Rectal smooth muscle tissue (tissue), 1 donor: Measurements from ENCODE around the gene FNDC4.

Experiments
- H3K27ac ChIP-seq: one replicate; pipeline ENCODE4 v1.7.0; 2013; ENCODE audit warnings: low read depth, low read length, inconsistent platforms
- H3K27me3 ChIP-seq: one replicate; pipeline ENCODE4 v1.7.0; 2013; ENCODE audit warnings: low read length; ENCODE audit not compliant: control insufficient read depth, insufficient read depth
- H3K36me3 ChIP-seq: one replicate; pipeline ENCODE4 v1.7.0; 2013; ENCODE audit warnings: low read length; ENCODE audit not compliant: control insufficient read depth, insufficient read depth
- H3K4me1 ChIP-seq: one replicate; pipeline ENCODE4 v1.7.0; 2013; ENCODE audit warnings: low read length; ENCODE audit not compliant: control insufficient read depth, insufficient read depth
- H3K4me3 ChIP-seq: one replicate; pipeline ENCODE4 v1.7.0; 2013; ENCODE audit warnings: low read length
- H3K9ac ChIP-seq: one replicate; pipeline ENCODE4 v1.7.0; 2013; ENCODE audit warnings: low read length

Gene FNDC4

GRCh38 chr2:27489118-27489497, 5.9 kb downstream of the FNDC4 start:
- Histone ChIP-seq H3K4me1 (peaks cover 5% of the 10 kb centered on the region), H3K4me3 (peak overlapping the region; percentile 87), H3K36me3 (peaks cover 2% of the 10 kb centered on the region), H3K27ac (peak overlapping the region; percentile 51), H3K27me3 (no peaks in the 10 kb centered on the region), H3K9ac (peak overlapping the region; percentile 43)

GRCh38 chr2:27485496-27485895, 9.5 kb downstream of the FNDC4 start:
- Histone ChIP-seq H3K4me3 (no peak overlapping the region), H3K27ac (no peak overlapping the region), H3K36me3 (peaks cover 17% of the 10 kb centered on the region), H3K9ac (no peak overlapping the region), H3K27me3 (no peaks in the 10 kb centered on the region), H3K4me1 (peaks cover 5% of the 10 kb centered on the region)

GRCh38 chr2:27471961-27472360, 23.0 kb downstream of the FNDC4 start:
- Histone ChIP-seq H3K9ac (no peak overlapping the region), H3K36me3 (peaks cover 11% of the 10 kb centered on the region), H3K27me3 (no peaks in the 10 kb centered on the region), H3K27ac (no peak overlapping the region), H3K4me3 (no peak overlapping the region), H3K4me1 (no peaks in the 10 kb centered on the region)

- Histone ChIP-seq H3K27me3 (no peaks in the 10 kb centered on the region), H3K36me3 (peaks cover 6% of the 10 kb centered on the region), H3K9ac (no peak overlapping the region), H3K27ac (no peak overlapping the region), H3K4me3 (no peak overlapping the region), H3K4me1 (no peaks in the 10 kb centered on the region)
These were observed 30.6 kb downstream of the FNDC4 start for GRCh38 chr2:27464443-27464842.

GRCh38 chr2:27461118-27461517, 33.9 kb downstream of the FNDC4 start:
- no peak overlapping the region for H3K4me3 ChIP-seq
- H3K36me3 ChIP-seq, result peaks cover 15% of the 10 kb centered on the region
- no peak overlapping the region for H3K27ac ChIP-seq
- H3K27me3 ChIP-seq, result no peaks in the 10 kb centered on the region
- H3K4me1 ChIP-seq, result no peaks in the 10 kb centered on the region
- no peak overlapping the region for H3K9ac ChIP-seq

- Histone ChIP-seq H3K27me3 (no peaks in the 10 kb centered on the region), H3K9ac (no peak overlapping the region), H3K4me3 (no peak overlapping the region), H3K4me1 (no peaks in the 10 kb centered on the region), H3K27ac (no peak overlapping the region), H3K36me3 (peaks cover 24% of the 10 kb centered on the region)
These were observed 41.0 kb downstream of the FNDC4 start for GRCh38 chr2:27453968-27454367.

GRCh38 chr2:27451095-27451494, 43.9 kb downstream of the FNDC4 start:
- Histone ChIP-seq H3K4me1 (no peaks in the 10 kb centered on the region), H3K27ac (no peak overlapping the region), H3K9ac (no peak overlapping the region), H3K36me3 (peaks cover 22% of the 10 kb centered on the region), H3K27me3 (no peaks in the 10 kb centered on the region), H3K4me3 (no peak overlapping the region)

- no peak overlapping the region for H3K27ac ChIP-seq
- H3K4me3 ChIP-seq, result no peak overlapping the region
- H3K9ac ChIP-seq, result no peak overlapping the region
- H3K36me3 ChIP-seq, result peaks cover 11% of the 10 kb centered on the region
- H3K27me3 ChIP-seq, result no peaks in the 10 kb centered on the region
- no peaks in the 10 kb centered on the region for H3K4me1 ChIP-seq
These were observed 46.6 kb downstream of the FNDC4 start for GRCh38 chr2:27448381-27448780.

GRCh38 chr2:27446057-27446456, 48.9 kb downstream of the FNDC4 start:
- no peak overlapping the region for H3K27ac ChIP-seq
- H3K27me3 ChIP-seq, result no peaks in the 10 kb centered on the region
- H3K9ac ChIP-seq, result no peak overlapping the region
- H3K4me3 ChIP-seq, result peak overlapping the region; percentile 26
- no peaks in the 10 kb centered on the region for H3K4me1 ChIP-seq
- peaks cover 22% of the 10 kb centered on the region for H3K36me3 ChIP-seq

GRCh38 chr2:27445615-27446014, 49.4 kb downstream of the FNDC4 start:
- H3K4me1 ChIP-seq, result no peaks in the 10 kb centered on the region
- H3K27me3 ChIP-seq, result no peaks in the 10 kb centered on the region
- no peak overlapping the region for H3K9ac ChIP-seq
- H3K4me3 ChIP-seq, result peak overlapping the region; percentile 26
- peaks cover 26% of the 10 kb centered on the region for H3K36me3 ChIP-seq
- no peak overlapping the region for H3K27ac ChIP-seq

- Histone ChIP-seq H3K4me1 (no peaks in the 10 kb centered on the region), H3K27me3 (no peaks in the 10 kb centered on the region), H3K9ac (no peak overlapping the region), H3K4me3 (peak overlapping the region; percentile 26), H3K36me3 (peaks cover 31% of the 10 kb centered on the region), H3K27ac (no peak overlapping the region)
These were observed 49.8 kb downstream of the FNDC4 start for GRCh38 chr2:27445155-27445554.

- peak overlapping the region; percentile 62 for H3K4me3 ChIP-seq
- H3K36me3 ChIP-seq, result peaks cover 39% of the 10 kb centered on the region
- no peak overlapping the region for H3K9ac ChIP-seq
- H3K4me1 ChIP-seq, result no peaks in the 10 kb centered on the region
- no peaks in the 10 kb centered on the region for H3K27me3 ChIP-seq
- no peak overlapping the region for H3K27ac ChIP-seq
These were observed 52.1 kb downstream of the FNDC4 start for GRCh38 chr2:27442920-27443282.

GRCh38 chr2:27441958-27442919, 52.8 kb downstream of the FNDC4 start, which contains the start of gene KRTCAP3:
KRTCAP3 (plus strand) TSS chr2:27442381; CDS start chr2:27442413, 32 bp downstream.
- no peaks in the 10 kb centered on the region for H3K27me3 ChIP-seq
- no peak within 1 kb of the TSS for H3K27ac ChIP-seq
- peak within 1 kb of the TSS; percentile 62 for H3K4me3 ChIP-seq
- H3K36me3 ChIP-seq, result peaks cover 37% of the 10 kb centered on the region
- H3K4me1 ChIP-seq, result no peaks in the 10 kb centered on the region
- no peak within 1 kb of the TSS for H3K9ac ChIP-seq
